Astrocyte (in vitro differentiated cells and primary cell): ENCODE results near the gene CPED1. TPM values are rescaled to one million over a fixed set of nuclear protein-coding genes. Genes with fewer than 3 reads are reported as not detected.
A peak's percentile ranks its signal among the peaks of the same experiment; 100 is the strongest.

ENCODE experiments used
- DNase-seq: peaks from one replicate; pipeline ENCODE4 v3.0.0-alpha.2; 2010; ENCODE audit warnings: low read depth
- FAIRE-seq: peaks from 2 replicates; lab custom pipeline; 2011; peaks lifted over from hg19 to GRCh38; lab: Jason Lieb, UNC
- H2AFZ ChIP-seq: 2 replicates; pipeline ENCODE4 v1.6.0; 2012; ENCODE audit warnings: low read depth, low read length, inconsistent platforms
- H3K27ac ChIP-seq: 2 replicates; pipeline ENCODE4 v1.5.1; 2011; ENCODE audit warnings: low read depth, low read length, inconsistent platforms
- H3K27me3 ChIP-seq: 2 replicates; pipeline ENCODE4 v1.6.0; 2011; ENCODE audit warnings: low read length, inconsistent platforms; ENCODE audit not compliant: insufficient read depth
- H3K36me3 ChIP-seq: 2 replicates; pipeline ENCODE4 v1.5.1; 2011; ENCODE audit warnings: low read length, inconsistent platforms; ENCODE audit not compliant: insufficient read depth
- H3K4me1 ChIP-seq: 2 replicates; pipeline ENCODE4 v1.5.1; 2011; ENCODE audit warnings: low read length, inconsistent platforms; ENCODE audit not compliant: insufficient read depth
- H3K4me2 ChIP-seq: 2 replicates; pipeline ENCODE4 v1.6.0; 2012; ENCODE audit warnings: low read length, inconsistent platforms
- H3K4me3 ChIP-seq: 2 replicates; pipeline ENCODE4 v1.5.1; 2011; ENCODE audit warnings: low read depth, mild to moderate bottlenecking, low read length, inconsistent platforms; ENCODE audit not compliant: insufficient read depth
- H3K79me2 ChIP-seq: 2 replicates; pipeline ENCODE4 v1.6.0; 2012; ENCODE audit warnings: mild to moderate bottlenecking, low read length, inconsistent platforms; ENCODE audit not compliant: insufficient read depth
- H3K9ac ChIP-seq: 2 replicates; pipeline ENCODE4 v1.6.0; 2012; ENCODE audit warnings: mild to moderate bottlenecking, low read length, inconsistent platforms
- H3K9me3 ChIP-seq: 2 replicates; pipeline ENCODE4 v1.5.1; 2012; ENCODE audit warnings: low read depth, mild to moderate bottlenecking, low read length, inconsistent platforms; ENCODE audit not compliant: insufficient read depth
- H4K20me1 ChIP-seq: 2 replicates; pipeline ENCODE4 v1.6.0; 2012; ENCODE audit warnings: low read length, inconsistent platforms; ENCODE audit not compliant: insufficient read depth
- H3K27ac Mint-ChIP-seq: one replicate; pipeline ENCODE4 v1.8.0; 2021; ENCODE audit warnings: mild to moderate bottlenecking, mixed read lengths; ENCODE audit not compliant: unreplicated experiment
- H3K27me3 Mint-ChIP-seq: one replicate; pipeline ENCODE4 v1.8.0; 2021; ENCODE audit warnings: low read depth, mixed read lengths; ENCODE audit not compliant: unreplicated experiment
- H3K36me3 Mint-ChIP-seq: one replicate; pipeline ENCODE4 v1.8.0; 2021; ENCODE audit warnings: low read depth, mixed read lengths; ENCODE audit not compliant: unreplicated experiment
- H3K4me1 Mint-ChIP-seq: one replicate; pipeline ENCODE4 v1.8.0; 2021; ENCODE audit warnings: low read depth, mixed read lengths; ENCODE audit not compliant: unreplicated experiment
- H3K4me3 Mint-ChIP-seq: one replicate; pipeline ENCODE4 v1.8.0; 2021; ENCODE audit warnings: mild to moderate bottlenecking, moderate library complexity, mixed read lengths; ENCODE audit not compliant: unreplicated experiment
- H3K9me3 Mint-ChIP-seq: one replicate; pipeline ENCODE4 v1.8.0; 2021; ENCODE audit warnings: mild to moderate bottlenecking, mixed read lengths; ENCODE audit not compliant: unreplicated experiment
- EZH2 ChIP-seq: IDR thresholded peaks from 2 replicates; pipeline ENCODE4 v1.6.1; 2012; ENCODE audit warnings: mild to moderate bottlenecking, low read length, inconsistent platforms; ENCODE audit not compliant: insufficient read depth
- total RNA-seq: library from RNA; stranded (reverse); gene quantifications from 2 replicates; pipeline ENCODE4 v1.2.1, GENCODE V29; 2021
- TF ChIP-seq, protein P1 (sequence below): IDR thresholded peaks from 2 replicates; pipeline ENCODE4 v1.5.1; 2011; ENCODE audit warnings: low read depth, mild to moderate bottlenecking, inconsistent platforms, low read length, moderate library complexity; ENCODE audit not compliant: insufficient read depth

The CPED1 gene
- total RNA-seq, 1 donor from 2014 or later = 6.1 TPM

DNA sequence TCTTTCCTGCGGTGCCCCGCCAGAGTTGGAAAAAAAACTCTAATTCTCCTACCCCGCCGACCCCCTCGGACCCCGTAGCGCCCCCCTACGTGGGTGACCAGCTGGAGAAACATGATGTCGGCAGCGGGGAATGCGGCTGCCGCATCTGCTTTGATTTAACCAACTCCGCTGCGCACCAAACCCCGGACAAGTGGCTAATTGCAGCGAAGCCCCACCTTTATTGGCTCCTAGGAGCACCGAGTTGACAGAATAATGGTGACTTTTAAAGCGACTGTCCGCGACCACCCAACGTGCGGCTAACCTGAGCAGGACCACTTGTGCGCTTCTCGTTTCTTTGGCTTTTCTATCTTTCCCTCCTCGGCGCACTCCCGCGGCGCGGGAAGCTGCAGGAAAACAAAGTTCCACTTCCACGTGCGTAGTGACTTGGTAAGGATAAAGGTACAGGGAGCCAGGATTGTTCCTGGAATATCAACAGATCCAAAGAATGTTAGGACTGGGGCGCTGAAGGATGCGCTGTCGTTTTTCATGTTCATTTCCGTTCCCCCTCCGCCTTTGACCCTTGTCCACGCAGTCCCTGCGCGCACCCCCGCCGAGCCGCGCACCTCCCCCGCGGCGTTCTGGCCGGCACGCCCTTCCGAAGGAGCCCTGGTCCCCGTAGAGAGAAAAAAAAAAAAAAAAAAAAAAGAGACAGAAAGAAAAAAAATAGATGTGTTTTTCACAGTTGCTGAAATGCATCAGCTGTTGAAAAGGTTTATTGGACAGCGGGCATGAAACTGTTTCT is 341.7 kb downstream of the CPED1 start:
- Mint-ChIP-seq H3K9me3 (no peaks in the 10 kb centered on the region), H3K4me3 (peak overlapping the region; percentile 83), H3K27ac (no peak overlapping the region), H3K27me3 (peaks cover 41% of the 10 kb centered on the region), H3K36me3 (no peaks in the 10 kb centered on the region), H3K4me1 (no peaks in the 10 kb centered on the region)
- H3K27me3 ChIP-seq = peaks cover 22% of the 10 kb centered on the region
- H3K4me3 ChIP-seq = peak overlapping the region; percentile 71
- H3K79me2 ChIP-seq = no peaks in the 10 kb centered on the region
- peaks cover 11% of the 10 kb centered on the region for H3K4me1 ChIP-seq
- H3K9ac ChIP-seq = peak overlapping the region; percentile 33
- no peak overlapping the region for H3K27ac ChIP-seq
- DNase-seq = no peak
- no peaks in the 10 kb centered on the region for H3K36me3 ChIP-seq
- no peaks in the 10 kb centered on the region for H4K20me1 ChIP-seq
- peak overlapping the region; percentile 99 for H3K4me2 ChIP-seq
- no peak for FAIRE-seq
- peak overlapping the region; percentile 75 for H2AFZ ChIP-seq
- no peaks in the 10 kb centered on the region for H3K9me3 ChIP-seq
- TF ChIP-seq, protein P1, sequence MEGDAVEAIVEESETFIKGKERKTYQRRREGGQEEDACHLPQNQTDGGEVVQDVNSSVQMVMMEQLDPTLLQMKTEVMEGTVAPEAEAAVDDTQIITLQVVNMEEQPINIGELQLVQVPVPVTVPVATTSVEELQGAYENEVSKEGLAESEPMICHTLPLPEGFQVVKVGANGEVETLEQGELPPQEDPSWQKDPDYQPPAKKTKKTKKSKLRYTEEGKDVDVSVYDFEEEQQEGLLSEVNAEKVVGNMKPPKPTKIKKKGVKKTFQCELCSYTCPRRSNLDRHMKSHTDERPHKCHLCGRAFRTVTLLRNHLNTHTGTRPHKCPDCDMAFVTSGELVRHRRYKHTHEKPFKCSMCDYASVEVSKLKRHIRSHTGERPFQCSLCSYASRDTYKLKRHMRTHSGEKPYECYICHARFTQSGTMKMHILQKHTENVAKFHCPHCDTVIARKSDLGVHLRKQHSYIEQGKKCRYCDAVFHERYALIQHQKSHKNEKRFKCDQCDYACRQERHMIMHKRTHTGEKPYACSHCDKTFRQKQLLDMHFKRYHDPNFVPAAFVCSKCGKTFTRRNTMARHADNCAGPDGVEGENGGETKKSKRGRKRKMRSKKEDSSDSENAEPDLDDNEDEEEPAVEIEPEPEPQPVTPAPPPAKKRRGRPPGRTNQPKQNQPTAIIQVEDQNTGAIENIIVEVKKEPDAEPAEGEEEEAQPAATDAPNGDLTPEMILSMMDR = no peak
- no peak for TF ChIP-seq EZH2

DNA sequence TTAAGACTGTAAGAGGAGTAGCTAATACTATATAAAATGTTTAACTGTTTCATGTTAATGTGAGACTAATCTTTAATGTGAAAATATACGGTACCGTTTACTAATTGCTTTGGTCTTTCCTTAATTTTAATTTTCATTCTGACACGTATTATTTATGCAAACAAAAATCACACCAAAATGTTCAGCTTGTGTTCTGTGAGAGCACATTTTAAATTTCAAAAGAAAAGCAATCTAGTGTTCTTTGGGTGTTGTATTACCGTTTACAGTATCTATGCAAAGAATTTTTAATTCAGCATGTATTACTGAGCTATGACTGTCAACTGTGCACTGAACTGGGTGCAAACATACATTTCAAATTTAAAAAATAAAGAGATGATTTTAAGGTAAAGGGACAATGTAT is 342.5 kb downstream of the CPED1 start:
- TF ChIP-seq EZH2 = no peak
- TF ChIP-seq, protein P1 = no peak
- Histone ChIP-seq H3K79me2 (no peaks in the 10 kb centered on the region), H3K27ac (no peak overlapping the region), H4K20me1 (no peaks in the 10 kb centered on the region), H3K9me3 (no peaks in the 10 kb centered on the region), H3K4me2 (no peak overlapping the region), H3K4me1 (peaks cover 11% of the 10 kb centered on the region), H3K9ac (no peak overlapping the region), H3K4me3 (no peak overlapping the region), H3K36me3 (no peaks in the 10 kb centered on the region), H3K27me3 (peaks cover 22% of the 10 kb centered on the region), H2AFZ (no peak overlapping the region)
- Mint-ChIP-seq H3K27ac (no peak overlapping the region), H3K36me3 (no peaks in the 10 kb centered on the region), H3K4me1 (no peaks in the 10 kb centered on the region), H3K4me3 (no peak overlapping the region), H3K9me3 (no peaks in the 10 kb centered on the region), H3K27me3 (peaks cover 40% of the 10 kb centered on the region)
- DNase-seq (no peak), FAIRE-seq (no peak)

DNA sequence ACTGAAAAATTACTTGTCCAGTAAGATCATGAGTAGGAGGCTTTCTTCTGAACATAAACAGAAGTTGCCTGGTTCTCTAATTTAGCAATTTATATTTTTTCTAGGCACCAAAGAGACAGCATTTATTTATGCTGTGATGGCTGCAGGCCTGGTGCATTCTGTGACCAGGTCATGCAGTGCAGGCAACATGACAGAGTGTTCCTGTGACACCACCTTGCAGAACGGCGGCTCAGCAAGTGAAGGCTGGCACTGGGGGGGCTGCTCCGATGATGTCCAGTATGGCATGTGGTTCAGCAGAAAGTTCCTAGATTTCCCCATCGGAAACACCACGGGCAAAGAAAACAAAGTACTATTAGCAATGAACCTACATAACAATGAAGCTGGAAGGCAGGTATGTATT is 343.1 kb downstream of the CPED1 start:
- peaks cover 40% of the 10 kb centered on the region for H3K27me3 Mint-ChIP-seq
- H3K36me3 Mint-ChIP-seq = no peaks in the 10 kb centered on the region
- Histone ChIP-seq H3K9ac (no peak overlapping the region), H3K4me1 (peaks cover 11% of the 10 kb centered on the region), H3K79me2 (no peaks in the 10 kb centered on the region), H3K9me3 (no peaks in the 10 kb centered on the region), H3K4me3 (no peak overlapping the region), H3K27me3 (peaks cover 22% of the 10 kb centered on the region), H3K27ac (no peak overlapping the region), H4K20me1 (no peaks in the 10 kb centered on the region), H3K4me2 (no peak overlapping the region), H3K36me3 (no peaks in the 10 kb centered on the region), H2AFZ (no peak overlapping the region)
- H3K9me3 Mint-ChIP-seq = no peaks in the 10 kb centered on the region
- no peaks in the 10 kb centered on the region for H3K4me1 Mint-ChIP-seq
- FAIRE-seq (no peak), DNase-seq (no peak)
- no peak overlapping the region for H3K4me3 Mint-ChIP-seq
- TF ChIP-seq, protein P1 = no peak
- TF ChIP-seq EZH2 = no peak
- H3K27ac Mint-ChIP-seq = no peak overlapping the region
